ENCODE data around the gene THY1.
"Not testable (repeated sequence)": the region's sequence is repeated elsewhere in the genome, so short reads cannot be mapped to it uniquely, and the experiment has no call there.

THY1 gene

GRCh38 chr11:119445379-119445778, 22.4 kb upstream of the THY1 start:
- no peak for DNase-seq

- no peak for DNase-seq
Measured at GRCh38 chr11:119441898-119442243, 18.9 kb upstream of the THY1 start.

- no peak for DNase-seq
Measured at GRCh38 chr11:119438599-119438998, 15.6 kb upstream of the THY1 start.

- DNase-seq = not testable (repeated sequence)
Measured at GRCh38 chr11:119437521-119437920, 14.5 kb upstream of the THY1 start.

- no peak for DNase-seq
Measured at GRCh38 chr11:119436711-119437110, 13.7 kb upstream of the THY1 start.

- DNase-seq = no peak
Measured at GRCh38 chr11:119436093-119436492, 13.1 kb upstream of the THY1 start.

- no peak for DNase-seq
Measured at GRCh38 chr11:119434591-119435330, 11.8 kb upstream of the THY1 start.

- DNase-seq = no peak
Measured at GRCh38 chr11:119433358-119433725, 10.4 kb upstream of the THY1 start.

- no peak for DNase-seq
Measured at GRCh38 chr11:119432484-119433357, 9.7 kb upstream of the THY1 start.

- DNase-seq = no peak
Measured at GRCh38 chr11:119431523-119431922, 8.6 kb upstream of the THY1 start.

GRCh38 chr11:119427279-119427678, 4.3 kb upstream of the THY1 start:
- no peak for DNase-seq

GRCh38 chr11:119426142-119426541, 3.2 kb upstream of the THY1 start:
- no peak for DNase-seq

- DNase-seq = no peak
Measured at GRCh38 chr11:119424775-119425174, 1.8 kb upstream of the THY1 start.

- no peak for DNase-seq
Measured at GRCh38 chr11:119424276-119424675, 1.3 kb upstream of the THY1 start.

- DNase-seq = no peak
Measured at GRCh38 chr11:119423509-119424254, 710 bp upstream of the THY1 start.

- no peak for DNase-seq
Measured at GRCh38 chr11:119421941-119422808, 797 bp downstream of the THY1 start.

- no peak for DNase-seq
Measured at GRCh38 chr11:119421351-119421750, 1.6 kb downstream of the THY1 start.

- DNase-seq = no peak
Measured at GRCh38 chr11:119420631-119421030, 2.3 kb downstream of the THY1 start.

- no peak for DNase-seq
Measured at GRCh38 chr11:119419834-119420492, 3.0 kb downstream of the THY1 start.

GRCh38 chr11:119419246-119419645, 3.7 kb downstream of the THY1 start:
- no peak for DNase-seq

GRCh38 chr11:119418759-119419158, 4.2 kb downstream of the THY1 start:
- no peak for DNase-seq
